ENCODE measurements around the gene PALLD.

Gene PALLD

GRCh38 chr4:168860827-168861226 is 364.0 kb downstream of the PALLD start:
- DNase-seq, result no peak

DNA sequence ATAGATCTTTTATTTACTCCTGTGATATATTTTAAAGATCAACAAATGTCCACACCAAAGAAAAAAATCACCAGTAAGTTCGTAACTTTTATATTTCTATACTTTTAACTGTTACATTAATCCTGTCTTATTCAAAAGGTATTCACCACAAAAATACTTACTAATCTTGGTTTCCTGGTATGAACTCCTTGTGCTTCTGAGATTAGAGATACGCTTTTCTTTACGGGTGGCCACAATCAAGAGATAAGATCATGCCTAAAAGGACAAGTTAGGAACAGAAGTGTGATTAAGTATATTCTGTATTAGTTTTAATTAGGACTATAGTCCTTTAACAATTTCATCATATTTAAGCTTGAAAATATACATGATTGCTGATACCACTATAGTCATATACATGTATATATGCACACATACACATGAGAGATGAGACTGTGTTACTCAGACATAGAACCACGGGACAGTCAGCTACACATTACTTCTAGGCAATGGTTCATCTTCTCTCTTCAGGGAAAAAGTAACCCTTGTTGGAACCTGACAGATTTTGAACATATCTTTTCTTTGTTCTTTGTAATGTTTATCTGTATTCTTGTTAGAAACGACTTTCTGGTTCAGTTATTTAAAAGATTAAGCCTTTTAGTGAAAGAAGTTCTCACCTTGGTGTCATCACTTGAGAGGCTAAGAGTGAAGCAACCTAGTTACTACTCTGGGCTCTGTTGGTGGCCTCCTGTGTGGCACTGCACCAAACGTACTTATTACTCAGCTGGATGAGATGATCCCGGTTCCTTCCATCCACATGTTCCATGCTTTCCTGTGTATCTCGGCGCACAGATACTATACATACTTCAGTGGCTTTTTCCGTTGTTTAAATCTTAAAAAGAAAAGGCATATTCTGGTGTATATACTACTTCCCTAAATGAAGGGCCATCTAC is 367.1 kb downstream of the PALLD start:
- DNase-seq, result no peak

DNA sequence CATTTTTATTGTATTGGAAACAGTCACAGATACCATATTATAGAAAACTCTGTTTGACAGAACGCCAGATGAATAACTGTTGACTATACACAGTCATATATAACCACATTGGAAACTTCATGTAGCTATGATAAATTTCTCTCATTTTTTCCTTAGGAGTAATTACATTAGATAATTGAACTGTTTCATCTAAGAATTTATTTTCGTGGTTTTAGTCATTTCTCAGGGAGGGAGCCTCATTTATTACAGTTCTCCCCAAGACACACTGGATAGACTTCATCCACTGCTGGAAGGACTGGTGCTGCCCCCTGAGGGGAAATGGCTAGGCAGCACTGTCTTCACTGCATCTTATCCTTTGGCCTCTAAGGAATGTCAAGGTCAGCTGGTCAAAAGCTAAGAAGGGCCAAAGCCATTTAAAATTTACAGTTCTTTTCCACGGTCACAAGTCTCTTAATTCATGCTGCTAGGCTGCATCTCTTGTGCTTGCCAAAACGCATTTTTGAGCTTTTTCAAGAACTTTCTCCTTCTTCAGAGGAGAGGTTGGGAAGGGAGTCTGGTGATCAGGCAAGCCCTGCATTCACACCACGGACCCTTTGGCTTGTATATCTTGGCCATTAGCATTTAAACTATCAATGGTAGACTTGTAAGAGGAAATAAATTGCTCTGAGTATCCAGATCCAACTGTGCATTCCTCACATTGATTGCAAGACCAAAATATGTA is 368.1 kb downstream of the PALLD start:
- DNase-seq, result no peak

DNA sequence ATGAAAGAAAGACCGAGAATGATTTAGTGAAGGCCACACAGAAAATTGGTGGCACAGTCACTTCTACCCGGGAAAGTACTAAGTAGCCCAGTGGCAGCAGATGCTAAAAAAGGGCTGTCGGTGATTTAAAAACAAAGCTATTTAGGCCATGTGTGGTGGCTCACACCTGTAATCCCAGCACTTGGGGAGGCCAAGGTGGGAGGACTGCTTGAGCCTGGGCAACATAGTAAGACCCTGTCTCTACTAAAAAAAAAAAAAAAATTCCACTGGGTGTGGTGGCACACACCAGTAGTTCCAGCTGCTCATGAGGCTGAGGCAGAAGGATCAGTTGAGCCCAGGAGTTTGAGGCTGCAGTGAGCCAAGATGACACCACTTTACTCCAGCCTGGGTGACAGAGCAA is 369.0 kb downstream of the PALLD start:
- DNase-seq, result no peak

- DNase-seq, result no peak
Observed at GRCh38 chr4:168866635-168867034, 369.8 kb downstream of the PALLD start.

DNA sequence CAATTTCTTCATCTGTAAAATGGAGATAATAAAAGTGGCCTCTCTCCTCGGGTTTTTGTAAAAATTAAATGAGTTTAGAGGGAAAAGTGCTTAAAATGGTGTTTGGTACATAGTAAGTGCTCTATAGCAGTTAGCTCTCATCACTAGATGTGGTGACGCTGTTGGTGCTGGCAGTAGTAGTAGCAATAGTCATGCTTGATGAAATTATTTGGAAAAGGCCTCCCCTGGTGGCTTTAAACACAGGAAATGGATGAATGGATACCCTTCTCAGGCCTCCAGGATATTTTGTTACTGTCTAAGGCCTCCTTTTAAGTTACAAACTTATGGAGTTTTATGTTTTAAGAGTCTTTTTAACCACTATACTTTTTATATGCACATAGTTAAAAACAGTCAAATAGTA is 370.3 kb downstream of the PALLD start:
- DNase-seq, result no peak

DNA sequence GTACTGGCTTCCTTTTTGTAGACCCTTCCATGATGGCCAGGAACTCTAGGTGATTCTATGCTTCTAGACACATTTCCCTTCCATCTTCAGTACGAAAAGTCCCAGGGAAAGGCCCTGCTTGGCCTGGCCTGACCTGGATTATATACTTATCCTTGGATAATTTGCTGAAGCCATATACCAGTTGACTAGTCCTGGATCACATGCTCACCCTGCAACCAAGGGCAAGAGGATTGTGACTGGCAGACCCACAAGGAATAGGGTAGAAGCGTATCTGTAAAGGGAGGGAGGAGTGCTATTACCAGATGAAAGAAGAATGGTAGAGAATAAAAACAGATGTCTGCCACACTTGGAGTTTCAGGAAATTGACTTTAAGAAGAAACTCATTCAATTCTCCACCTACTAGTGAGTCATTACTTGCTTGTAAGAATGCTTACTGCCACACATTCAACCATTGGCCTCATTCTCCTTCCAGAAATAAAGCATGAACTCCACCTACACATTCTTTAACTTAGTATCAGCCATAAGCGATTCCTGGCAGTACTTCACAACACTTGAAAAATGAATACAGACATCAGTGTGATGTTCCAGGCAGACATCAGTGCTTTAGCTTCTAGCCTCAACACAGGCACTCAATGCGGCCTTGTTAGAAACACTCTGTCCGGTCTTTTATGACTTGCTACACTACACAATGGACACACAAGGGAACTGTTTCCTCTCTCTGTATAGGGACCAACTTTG is 371.4 kb downstream of the PALLD start:
- no peak for DNase-seq

- DNase-seq, result no peak
Observed at GRCh38 chr4:168868802-168869201, 371.9 kb downstream of the PALLD start.

DNA sequence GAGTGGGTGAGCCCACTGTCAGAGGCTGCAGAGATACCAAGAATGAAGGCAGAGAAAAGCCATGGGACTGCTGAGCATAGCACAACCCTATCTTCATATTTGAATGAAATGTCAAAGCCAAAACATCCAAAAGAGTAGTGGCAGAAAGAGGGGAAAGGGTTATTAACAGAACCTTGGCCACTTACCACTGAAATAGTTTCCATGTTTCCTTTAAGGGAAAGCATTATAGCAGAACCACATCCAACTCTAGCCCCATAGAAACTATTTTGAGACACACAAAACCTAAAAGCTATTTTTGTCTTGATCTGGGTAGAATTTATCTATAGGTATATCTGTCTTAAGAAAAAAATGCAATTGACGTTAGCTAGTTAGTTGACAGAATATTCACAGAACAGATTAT is 373.2 kb downstream of the PALLD start:
- DNase-seq, result no peak

DNA sequence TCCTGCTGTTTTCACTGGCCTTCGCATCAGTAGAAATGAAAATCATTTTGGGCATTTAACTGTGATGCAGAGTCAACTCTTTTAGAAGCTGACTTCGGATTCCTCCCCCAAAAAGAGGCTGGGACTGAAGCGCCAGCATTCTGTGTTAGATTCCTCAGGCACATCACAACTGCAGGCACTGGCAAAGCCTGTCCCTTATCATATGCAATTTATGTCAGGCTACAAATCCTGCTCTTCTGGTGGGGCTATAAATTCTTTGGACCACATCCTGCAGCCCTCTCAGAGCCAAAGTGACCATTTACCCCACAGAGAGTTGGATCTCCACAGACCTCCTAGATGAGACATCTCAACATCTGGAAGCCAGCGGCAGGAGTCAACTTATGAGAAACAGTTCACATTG is 374.8 kb downstream of the PALLD start:
- DNase-seq, result no peak

- no peak for DNase-seq
Observed at GRCh38 chr4:168874083-168874482, 377.2 kb downstream of the PALLD start.

GRCh38 chr4:168876106-168876505 is 379.3 kb downstream of the PALLD start:
- DNase-seq, result no peak

DNA sequence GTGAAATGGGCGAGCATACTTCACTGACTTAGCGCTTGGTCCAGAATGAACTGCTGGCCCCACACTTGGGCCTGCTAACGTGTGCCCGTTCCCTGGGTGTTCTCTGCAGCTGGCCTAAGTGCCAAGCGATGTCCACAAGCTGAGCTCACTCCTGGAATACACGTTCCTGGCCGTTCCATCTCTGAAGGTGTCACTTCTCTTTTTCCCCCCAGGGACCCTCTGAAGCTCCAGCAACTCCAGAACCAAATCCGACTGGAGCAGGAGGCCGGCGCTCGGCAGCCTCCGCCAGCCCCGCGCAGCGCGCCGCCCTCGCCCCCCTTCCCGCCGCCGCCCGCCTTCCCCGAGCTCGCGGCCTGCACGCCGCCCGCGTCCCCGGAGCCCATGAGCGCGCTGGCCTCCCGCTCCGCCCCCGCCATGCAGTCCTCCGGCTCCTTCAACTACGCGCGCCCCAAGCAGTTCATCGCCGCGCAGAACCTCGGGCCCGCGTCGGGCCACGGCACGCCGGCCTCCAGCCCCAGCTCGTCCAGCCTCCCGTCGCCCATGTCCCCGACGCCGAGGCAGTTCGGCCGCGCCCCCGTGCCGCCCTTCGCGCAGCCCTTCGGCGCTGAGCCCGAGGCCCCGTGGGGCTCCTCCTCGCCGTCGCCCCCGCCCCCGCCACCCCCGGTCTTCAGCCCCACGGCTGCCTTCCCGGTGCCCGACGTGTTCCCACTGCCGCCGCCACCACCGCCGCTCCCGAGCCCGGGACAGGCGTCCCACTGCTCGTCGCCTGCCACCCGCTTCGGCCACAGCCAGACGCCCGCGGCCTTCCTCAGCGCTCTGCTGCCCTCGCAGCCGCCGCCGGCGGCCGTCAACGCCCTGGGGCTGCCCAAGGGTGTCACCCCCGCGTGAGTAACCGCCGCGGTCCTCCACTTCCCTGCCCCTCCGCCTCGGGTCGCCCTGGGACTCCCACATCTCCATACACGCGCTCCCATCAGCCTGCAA is 380.9 kb downstream of the PALLD start:
- DNase-seq, result peak; percentile 12

DNA sequence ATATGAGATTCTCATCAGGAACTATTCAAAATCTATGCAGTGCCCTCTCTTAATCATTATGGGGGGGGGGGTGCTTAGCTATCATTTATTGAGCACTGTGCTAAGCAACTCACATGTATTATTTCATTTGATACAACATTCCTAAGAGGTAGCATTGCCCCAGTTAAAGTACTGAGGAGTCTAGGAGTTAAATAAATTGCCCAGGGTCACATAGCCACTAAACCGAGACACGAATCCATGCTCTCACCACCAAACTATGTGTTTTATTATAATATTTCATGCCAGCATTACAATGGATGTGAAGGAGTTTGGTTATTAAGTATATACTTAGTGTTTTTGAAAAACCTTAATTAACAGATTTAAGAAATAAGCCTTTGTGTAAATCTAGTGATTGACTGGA is 381.8 kb downstream of the PALLD start:
- no peak for DNase-seq

- DNase-seq, result no peak
Observed at GRCh38 chr4:168879188-168879587, 382.3 kb downstream of the PALLD start.

GRCh38 chr4:168880072-168880675 is 383.3 kb downstream of the PALLD start:
- no peak for DNase-seq

- peak; percentile 2 for DNase-seq
Observed at GRCh38 chr4:168880811-168881595, 384.2 kb downstream of the PALLD start.

- no peak for DNase-seq
Observed at GRCh38 chr4:168881781-168882420, 385.0 kb downstream of the PALLD start.

- DNase-seq, result no peak
Observed at GRCh38 chr4:168882650-168883233, 385.9 kb downstream of the PALLD start.

GRCh38 chr4:168883513-168883912 is 386.7 kb downstream of the PALLD start:
- DNase-seq, result no peak
